SHP77 (cell line): ENCODE data around the gene ABLIM2.
"Not testable (repeated sequence)": the region's sequence is repeated elsewhere in the genome, so short reads cannot be mapped to it uniquely, and the experiment has no call there.

ENCODE experiments used
- DNase-seq, 2 experiments: peaks; one replicate each; lab custom pipeline; 2025; lab: John Stamatoyannopoulos, UW

Gene ABLIM2

GRCh38 chr4:7962609-7963508, 195.8 kb downstream of the ABLIM2 start:
- DNase-seq, result no peak

- DNase-seq, result no peak
Observed at GRCh38 chr4:7960790-7961655, 197.6 kb downstream of the ABLIM2 start.

GRCh38 chr4:7960017-7960789, 198.4 kb downstream of the ABLIM2 start:
- no peak for DNase-seq

GRCh38 chr4:7959078-7959477, 199.5 kb downstream of the ABLIM2 start:
- DNase-seq, result no peak

GRCh38 chr4:7956934-7957656, 201.5 kb downstream of the ABLIM2 start:
- DNase-seq, result no peak

GRCh38 chr4:7956270-7956808, 202.3 kb downstream of the ABLIM2 start:
- no peak for DNase-seq

- DNase-seq, result no peak
Observed at GRCh38 chr4:7955393-7955792, 203.2 kb downstream of the ABLIM2 start.

- no peak for DNase-seq
Observed at GRCh38 chr4:7952615-7953014, 206.0 kb downstream of the ABLIM2 start.

- no peak for DNase-seq
Observed at GRCh38 chr4:7950301-7951092, 208.1 kb downstream of the ABLIM2 start.

- DNase-seq, result no peak
Observed at GRCh38 chr4:7949759-7950158, 208.9 kb downstream of the ABLIM2 start.

GRCh38 chr4:7947927-7948326, 210.7 kb downstream of the ABLIM2 start:
- no peak for DNase-seq

- DNase-seq, result no peak
Observed at GRCh38 chr4:7945709-7946380, 212.8 kb downstream of the ABLIM2 start.

GRCh38 chr4:7944599-7945220, 213.9 kb downstream of the ABLIM2 start:
- no peak for DNase-seq

- DNase-seq, result not testable (repeated sequence)
Observed at GRCh38 chr4:7943688-7944087, 214.9 kb downstream of the ABLIM2 start.

GRCh38 chr4:7943211-7943610, 215.4 kb downstream of the ABLIM2 start:
- no peak for DNase-seq

- DNase-seq, result no peak
Observed at GRCh38 chr4:7941965-7942496, 216.6 kb downstream of the ABLIM2 start.

GRCh38 chr4:7941111-7941964, 217.3 kb downstream of the ABLIM2 start:
- DNase-seq, result no peak
